ENCODE results near the gene HAL.
"Not testable (repeated sequence)": the region's sequence is repeated elsewhere in the genome, so short reads cannot be mapped to it uniquely, and the experiment has no call there.

The HAL gene

DNA sequence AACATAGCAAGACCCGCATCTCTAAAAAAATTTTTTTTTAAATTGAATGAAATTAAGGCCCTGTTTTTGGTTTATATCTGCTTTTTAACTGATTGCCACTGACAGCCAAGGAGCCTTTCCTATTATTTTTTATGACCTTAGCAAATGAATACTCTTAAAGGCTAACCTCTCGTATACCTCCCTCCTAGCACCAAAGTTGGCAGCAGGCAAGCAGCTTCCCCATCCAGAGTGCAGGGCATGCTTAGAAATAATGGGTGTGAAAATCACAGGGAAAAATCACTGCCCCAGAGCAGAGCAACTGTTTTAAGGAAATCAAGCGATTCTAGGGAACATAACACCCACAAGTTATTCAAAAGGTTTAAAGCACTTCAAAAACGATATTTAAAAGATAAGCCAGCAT, 20.7 kb downstream of the HAL start:
- no peak for DNase-seq (ENCODE audit: low spot score)

DNA sequence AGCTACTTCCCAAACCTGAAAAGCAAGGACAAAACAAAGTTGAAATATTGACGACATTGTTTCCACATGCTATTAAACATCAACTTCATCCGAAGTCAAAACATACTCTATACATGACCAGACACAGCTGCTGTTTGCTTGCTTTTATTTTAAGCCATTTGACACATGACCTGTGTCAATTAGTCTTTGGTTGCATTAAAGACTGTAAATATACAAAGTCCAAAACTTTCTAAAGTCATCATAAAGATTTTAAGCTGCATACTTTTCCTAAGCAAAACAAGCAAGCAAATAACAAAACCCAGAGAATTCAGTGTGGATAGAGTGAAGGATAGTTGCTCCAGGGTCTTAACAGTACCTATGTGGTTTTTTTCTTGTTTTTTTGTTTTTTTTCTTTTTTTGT, 21.8 kb downstream of the HAL start:
- no peak for DNase-seq (ENCODE audit: low spot score)

DNA sequence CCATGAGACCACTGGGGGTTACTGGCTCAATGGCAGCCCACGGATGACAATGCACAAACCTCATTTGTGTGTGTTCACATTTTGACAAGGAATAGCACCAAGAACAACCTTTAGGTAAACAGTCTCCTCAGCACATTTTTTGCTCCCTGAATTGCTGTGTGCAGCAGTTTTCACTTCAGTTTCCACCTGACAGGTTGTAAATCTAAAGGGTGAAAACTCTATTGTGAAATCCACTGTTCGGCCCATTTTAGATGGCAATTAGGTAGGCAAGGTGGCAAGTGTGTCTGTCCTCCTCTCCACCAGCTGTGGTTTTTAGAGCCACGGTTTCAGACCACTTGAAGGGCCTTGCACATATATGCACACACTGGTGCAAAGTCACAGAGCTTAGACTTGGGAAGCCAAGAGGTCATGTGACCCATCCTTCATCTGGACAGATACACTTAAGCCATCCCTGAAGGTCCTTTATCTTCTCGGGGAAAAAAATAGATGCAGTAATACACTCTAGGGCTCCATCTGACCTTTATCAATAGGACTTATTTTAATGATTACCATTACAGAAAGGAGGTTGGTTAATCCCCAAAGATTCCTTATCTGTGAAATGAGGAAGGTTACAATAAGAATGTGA, 23.2 kb downstream of the HAL start:
- no peak for DNase-seq (ENCODE audit: low spot score)

DNA sequence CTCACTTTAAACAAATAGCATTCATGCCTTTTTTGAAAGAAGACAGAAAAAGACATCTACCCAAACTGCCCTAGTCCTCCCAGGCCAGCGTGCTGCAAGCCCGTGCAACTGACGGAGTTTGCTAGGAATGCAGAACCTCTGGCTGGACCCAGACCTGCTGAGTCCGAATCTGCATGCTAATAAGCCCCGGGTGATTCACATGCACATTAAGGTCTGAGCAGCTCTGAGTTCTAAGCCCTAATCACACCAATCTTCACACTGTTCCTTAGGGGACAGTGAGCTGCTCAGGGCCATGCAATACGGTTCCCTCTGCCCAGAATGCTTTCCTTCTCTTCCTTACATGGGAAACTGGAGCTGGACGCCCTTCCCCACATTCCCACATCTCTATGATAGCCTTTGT, 25.2 kb downstream of the HAL start:
- DNase-seq (ENCODE audit: low spot score), result no peak

DNA sequence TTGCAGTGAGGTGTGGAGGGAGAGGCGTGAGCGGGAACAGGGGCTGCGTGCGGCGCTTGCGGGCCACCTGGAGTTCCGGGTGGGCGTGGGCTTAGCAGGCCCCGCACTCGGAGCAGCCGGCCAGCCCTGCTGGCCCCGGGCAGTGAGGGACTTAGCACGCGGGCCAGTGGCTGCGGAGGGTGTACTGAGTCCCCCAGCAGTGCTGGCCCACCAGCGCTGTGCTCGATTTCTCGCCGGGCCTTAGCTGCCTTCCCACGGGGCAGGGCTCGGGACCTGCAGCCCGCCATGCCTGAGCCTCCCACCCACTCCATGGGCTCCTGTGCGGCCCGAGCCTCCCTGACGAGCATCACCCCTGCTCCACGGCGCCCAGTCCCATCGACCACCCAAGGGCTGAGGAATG, 27.0 kb downstream of the HAL start:
- DNase-seq (ENCODE audit: low spot score), result not testable (repeated sequence)

DNA sequence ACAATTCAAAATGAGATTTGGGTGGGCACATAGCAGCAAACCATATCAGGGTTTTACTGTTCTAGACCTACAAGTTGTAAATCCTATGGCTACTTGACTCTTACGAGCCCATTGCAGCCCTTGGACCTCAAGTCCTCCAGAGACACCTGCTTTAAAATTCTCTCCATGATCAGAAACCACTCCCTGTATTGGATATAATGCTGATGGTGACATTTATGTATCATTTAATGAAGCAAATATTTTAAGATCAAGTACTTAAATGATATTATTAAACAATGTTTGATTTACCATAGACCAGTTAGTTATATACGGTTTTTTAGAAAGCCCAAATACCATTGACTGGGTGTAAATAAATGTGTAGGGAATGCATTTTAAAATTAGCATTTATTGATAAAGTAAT, 28.8 kb downstream of the HAL start:
- DNase-seq (ENCODE audit: low spot score), result no peak

DNA sequence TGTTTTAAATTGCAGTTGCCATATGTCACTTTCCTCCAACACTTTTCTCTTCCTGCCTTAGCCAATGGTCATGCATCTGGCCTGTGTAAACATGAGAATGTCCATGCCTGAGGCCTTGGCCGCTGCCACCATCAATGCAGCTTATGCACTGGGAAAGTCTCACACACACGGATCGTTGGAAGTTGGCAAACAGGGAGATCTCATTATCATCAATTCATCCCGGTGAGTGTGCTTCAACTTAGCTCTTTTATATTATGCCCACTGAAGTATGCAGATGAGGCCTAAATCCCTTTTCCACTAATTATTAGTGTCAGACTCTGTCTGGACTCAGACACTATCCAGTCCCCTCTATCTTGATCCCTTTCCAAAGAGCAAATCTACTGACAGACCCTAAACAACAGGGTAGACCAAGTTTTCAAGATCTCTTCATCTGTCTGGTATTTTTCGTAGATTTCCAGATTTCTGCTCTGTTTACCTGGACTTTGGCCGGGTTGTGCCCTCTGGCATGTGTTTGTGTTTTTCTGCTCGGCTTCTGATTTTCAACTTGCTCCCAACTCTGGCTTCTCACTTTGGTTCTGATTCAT, 29.8 kb downstream of the HAL start:
- DNase-seq (ENCODE audit: low spot score), result no peak

DNA sequence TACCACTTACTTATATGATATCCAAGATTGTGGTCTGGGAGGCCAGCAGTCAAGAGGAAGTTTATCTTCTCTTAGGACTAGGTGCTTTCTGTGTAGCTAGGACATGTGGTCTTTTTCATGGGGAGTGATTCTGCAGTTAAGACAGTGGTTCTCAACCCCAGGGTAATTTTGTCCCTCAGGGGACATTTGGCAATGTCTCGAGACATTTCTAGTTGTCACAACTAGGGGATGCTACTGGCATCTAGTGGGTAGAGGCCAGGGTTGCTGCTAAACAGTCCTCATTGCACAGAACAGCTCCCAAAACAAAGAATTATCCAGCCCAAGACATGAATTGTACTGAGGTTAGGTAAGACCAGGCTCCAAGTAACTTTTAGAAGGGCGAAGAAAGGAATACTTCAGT, 33.0 kb downstream of the HAL start:
- DNase-seq (ENCODE audit: low spot score), result no peak

DNA sequence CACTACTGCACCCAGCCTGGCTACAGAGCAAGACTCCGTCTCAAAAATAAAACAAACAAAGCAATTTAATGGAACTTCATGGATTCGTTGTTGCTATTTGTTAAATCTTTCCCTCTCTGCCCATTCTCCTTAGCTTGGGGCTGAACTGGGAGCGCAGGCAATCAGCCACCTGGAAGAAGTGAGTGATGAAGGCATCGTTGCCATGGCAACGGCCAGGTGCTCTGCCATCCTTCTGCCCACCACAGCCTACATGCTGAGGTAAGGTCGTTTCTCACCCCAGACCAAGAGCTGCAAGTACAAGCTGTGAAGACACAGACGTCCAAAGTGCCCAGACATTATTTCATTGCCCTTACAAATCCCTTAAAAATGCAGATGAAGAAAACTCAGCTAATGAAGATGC, 33.9 kb downstream of the HAL start:
- no peak for DNase-seq (ENCODE audit: low spot score)

DNA sequence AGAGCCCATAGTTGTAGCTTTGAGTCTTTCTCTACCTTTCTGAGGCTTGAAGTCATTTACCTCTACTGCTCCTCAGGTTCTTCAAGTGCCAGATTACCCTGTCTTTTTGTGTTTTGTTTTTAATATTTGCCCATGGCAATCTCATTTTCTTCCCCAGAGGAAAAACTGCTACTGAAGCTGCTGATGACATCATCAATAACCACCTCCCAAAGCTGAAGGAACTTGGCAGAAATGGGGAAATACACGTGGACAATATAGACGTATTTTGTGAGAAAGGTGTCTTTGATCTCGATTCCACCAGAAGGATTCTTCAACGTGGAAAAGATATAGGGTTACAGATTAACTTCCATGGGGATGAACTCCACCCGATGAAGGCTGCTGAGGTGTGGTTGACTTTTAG, 35.9 kb downstream of the HAL start:
- no peak for DNase-seq (ENCODE audit: low spot score)

DNA sequence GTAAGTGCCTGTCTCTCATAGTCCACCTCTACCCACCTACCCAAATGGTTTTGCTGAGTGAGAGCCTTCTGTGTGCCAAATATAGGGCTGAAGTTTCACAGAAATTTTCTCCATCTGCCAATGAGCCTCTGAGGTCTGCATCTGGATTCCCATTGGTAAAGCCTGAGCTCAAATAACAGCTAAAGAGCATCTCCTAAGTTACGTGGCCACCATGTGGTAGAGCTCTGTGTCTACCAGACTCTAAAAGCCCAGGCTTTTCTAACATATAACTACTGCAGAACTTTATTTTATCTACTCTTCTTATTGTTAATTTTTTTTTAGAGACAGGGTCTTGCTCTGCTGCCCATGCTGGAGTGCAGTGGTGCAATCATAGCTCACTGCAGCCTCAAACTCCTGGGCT, 37.0 kb downstream of the HAL start:
- no peak for DNase-seq (ENCODE audit: low spot score)

DNA sequence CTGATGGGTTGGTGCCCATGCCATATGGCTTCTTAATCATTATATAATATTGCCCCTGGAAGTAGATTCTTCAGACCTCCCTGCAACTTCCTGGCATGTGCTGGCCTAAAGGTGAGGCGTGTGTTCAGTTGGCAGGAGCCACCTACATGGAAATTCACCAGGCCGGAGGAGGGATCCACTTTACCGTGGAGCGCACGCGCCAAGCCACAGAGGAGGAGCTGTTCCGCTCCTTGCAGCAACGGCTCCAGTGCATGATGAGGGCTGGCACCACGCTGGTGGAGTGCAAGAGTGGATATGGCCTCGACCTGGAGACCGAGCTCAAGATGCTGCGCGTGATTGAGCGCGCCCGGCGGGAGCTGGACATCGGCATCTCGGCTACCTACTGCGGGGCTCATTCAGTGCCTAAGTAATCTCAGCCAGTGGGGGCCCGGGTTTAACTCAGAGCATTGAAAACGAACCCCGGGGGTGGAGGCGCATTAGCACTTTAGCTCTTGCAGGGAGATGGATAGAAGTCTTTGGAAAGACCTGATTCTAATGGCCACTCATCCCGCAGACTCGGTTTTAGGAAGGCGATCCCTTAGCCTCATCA, 39.5 kb downstream of the HAL start:
- no peak for DNase-seq (ENCODE audit: low spot score)

DNA sequence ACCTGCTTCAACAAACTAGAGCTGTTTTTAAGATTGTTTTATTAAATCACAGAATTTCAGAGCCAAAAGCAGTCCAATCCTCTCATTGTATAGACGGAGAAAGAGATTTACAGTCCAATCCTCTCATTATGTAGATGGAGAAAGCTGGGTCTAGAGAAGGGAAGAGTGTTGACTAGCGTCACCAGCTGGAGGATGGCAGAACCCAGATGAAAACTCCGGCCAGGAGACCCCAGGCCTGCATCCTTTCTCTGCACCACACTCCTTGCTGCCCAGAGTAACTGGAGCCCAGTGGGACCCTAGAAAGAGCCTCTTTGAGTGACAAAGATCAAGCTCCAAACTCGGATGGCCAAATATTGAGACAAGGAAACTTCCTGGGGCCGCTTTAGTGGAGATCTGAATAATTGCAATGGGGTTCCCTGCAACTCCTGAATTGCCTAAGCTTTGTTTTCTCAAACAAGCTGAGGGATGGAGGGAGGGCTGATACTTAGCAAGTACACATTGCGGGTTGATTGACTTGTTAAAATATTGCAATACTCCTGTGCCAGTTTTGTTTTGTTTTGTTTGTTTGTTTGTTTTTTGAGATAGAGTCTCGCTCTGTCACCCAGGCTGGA, 40.5 kb downstream of the HAL start:
- no peak for DNase-seq (ENCODE audit: low spot score)

DNA sequence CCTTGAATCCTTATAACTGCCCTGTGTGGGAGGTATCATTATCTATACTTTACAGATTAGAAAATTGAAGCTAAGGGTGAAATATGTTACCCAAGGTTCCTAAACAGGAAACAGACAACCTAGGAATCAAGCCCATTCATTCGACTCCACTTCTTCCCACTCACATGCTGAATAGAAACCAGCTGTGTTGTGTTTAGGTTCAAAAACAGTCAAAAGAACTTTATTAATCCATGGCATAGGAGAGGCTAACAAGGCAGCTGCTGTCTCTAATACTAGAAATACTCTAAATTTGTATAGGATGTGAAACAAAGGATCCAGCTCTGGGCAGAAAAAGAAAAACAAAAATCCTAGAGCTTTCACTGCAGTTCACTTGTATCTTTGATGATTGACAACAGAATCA, 43.1 kb downstream of the HAL start:
- no peak for DNase-seq (ENCODE audit: low spot score)

DNA sequence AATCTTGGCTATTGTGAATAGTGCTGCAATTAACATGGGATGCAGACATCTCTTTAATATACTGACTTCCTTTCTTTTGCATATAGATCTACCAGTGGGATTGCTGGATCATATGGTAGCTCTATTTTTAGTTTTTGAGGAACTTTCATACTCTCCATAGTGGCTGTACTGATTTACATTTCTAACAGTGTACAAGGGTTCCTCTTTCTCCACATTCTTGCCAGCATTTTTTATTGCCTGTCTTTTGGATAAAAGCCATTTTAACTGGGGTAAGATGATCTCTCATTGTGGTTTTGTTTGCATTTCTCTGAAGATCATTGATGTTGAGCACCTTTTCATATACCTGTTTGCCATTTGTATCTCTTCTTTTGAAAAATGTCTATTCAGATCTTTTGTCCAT, 44.6 kb downstream of the HAL start:
- no peak for DNase-seq (ENCODE audit: low spot score)

DNA sequence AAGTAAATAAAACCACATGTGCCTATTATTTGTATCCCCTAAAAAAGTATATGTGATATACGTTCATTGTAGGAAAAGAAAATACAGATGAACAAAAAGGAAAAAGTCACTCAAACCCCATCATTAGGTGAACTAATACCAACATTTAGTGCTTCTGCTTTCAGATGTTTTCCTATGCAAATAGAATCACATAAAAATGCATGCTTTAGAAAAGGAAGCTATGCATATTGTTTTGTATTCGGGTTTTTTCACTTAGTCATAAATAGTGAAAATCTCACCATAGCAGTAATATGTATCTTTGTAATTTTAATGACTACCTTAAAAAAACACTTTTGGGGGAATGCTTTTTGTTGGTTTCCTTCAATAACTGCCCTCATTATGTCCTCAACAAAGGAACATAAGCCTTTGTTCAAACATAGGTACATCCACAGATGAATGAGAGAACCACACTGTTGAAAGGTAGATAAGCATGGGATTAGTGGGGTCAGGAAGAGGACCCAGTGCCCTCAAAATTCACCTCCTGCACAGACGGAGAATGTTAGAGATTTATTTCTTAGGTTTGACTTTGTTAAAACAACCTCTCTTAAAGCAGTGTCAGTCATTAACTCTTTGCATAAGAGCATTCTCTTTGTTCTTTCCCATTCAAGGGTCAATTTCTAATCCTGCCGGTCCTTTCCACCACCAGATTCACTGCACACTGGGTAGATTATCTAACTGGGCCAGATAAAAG, 46.5 kb downstream of the HAL start:
- DNase-seq (ENCODE audit: low spot score), result no peak

DNA sequence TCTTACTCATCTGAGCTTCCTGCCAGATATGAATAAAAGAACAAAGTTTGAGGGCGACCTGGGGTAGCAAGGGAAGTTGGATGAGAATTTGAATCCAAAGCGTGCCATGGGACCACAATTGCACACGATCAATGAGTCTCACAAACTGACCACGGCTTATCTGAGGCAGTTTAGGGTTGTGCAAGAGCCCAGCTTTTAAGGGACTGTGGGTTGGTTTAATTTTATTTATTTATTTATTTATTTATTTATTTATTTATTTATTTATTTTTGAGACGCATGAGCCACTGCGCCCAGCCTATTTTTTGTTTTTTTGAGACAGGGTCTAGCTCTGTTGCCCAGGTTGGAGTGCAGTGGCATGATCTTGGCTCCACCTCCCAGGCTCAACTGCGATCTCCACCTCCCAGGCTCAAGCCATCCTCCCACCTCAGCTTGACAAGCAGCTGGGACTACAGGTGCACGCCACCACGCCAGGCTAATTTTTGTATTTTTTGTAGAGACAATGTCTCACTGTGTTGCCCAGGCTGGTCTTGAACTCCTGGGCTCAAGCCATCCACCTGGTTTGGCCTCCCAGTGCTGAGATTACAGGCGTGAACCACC, 51.9 kb downstream of the HAL start:
- DNase-seq (ENCODE audit: low spot score), result no peak

DNA sequence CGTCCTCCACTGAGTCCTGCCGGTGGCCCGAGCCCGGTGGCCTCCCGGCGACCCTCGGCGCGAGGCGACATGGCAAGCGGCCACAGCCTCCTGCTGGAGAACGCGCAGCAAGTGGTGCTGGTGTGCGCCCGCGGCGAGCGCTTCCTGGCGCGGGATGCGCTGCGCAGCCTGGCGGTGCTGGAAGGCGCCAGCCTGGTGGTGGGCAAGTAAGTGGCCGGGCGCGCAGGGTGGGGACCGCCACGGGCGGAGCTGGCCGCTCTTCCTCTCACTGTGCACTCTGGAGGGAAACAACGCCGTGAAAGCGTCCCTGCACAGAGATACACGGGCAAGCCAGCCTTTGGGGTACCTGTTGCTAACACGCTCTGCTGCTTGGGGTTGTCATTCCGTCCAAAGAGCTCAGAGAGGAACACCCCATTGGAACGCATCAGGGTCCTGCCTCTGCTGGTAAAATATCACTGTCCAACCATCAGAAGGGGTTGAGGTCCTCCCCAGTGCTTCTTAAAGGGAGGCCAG, 52.8 kb downstream of the HAL start, which contains the start of gene AMDHD1:
AMDHD1 (plus strand) TSS at position 2 of the 513 bp plus-strand sequence; CDS start at position 70, 68 bp downstream.
- peak; percentile 51 for DNase-seq (ENCODE audit: low spot score)

DNA sequence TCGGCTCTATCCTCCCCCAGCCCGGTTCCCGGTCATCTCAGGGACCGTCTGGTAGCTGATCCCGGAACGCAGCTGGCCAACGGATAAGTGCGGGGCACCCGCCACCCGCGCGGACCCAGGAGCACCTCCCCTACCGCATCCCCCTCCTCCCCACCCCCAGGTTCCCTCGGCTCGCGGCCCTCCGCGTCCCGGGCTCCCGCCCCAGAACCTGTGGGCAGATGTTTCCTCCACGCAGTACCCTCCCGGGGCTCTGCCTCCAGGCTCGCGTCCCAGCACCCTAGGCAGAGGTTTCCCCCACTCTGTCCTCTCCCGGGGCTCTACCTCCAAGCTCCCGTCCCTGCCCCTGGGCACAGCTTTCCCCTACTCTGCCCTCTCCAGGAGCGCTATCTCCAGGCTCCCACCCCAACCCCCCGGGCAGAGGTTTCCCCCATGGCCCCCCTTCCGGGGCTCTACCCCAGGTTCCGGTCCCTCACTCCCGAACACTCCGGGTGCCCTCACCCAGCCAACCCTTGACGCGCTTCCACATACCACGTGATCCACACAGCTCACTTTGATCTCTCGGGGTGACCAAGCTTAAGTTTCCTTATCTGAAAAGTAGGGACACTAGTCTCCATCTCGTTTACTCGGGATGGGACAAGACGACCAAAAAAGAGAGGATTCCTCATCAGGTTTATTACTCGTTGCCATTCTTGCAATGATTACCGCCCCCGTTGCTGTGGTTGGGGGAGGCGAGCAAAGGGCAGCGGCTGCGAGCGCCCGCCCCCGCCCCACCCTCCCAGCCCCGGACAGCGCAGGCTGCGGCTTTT, 53.4 kb downstream of the HAL start, which contains the start of gene CCDC38:
CCDC38 (minus strand) TSS at position 91 of the 806 bp plus-strand sequence. CDS start 6,105 bp downstream, outside the sequence.
- peak; percentile 90 for DNase-seq (ENCODE audit: low spot score)

DNA sequence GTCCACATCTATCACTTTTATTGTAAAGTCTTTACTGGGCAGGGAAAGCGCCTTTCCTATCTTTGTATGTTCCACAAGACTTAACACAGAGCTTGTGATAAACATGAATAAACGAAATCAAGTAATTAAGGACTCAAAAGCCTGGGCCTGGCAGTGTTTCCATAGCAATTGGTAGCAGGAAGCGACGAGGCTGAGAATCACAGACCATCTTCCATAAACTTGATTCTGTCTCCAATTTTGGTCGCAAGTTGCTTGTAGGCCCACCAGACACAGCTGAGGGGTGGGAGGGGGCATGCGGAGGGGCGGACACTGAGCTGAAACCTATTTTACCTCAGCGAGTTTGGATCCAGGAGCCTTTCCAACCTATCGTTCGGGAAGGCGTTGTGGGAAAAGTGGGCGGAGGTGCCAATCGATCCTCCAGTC, 54.0 kb downstream of the HAL start:
- no peak for DNase-seq (ENCODE audit: low spot score)

DNA sequence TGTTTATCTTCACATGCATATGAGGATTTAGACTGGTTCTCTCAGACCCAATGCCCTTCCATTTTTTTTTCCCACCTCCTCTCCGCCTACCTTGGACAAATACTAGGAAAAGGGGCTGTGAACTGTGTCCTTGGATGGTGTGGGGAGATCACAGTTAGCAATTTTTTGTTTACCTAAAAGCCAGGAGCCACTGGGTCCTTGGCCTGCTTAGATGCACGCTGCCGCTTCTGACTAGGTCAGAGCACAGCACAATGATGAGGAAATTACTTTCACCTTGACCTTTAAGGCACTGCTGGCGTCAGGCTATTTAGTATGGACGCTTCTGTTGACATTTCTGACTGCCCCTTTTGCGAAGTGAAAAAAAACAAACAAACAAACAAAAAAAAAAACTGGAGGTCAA, 55.6 kb downstream of the HAL start:
- no peak for DNase-seq (ENCODE audit: low spot score)

Measured in activated CD4-positive, alpha-beta T cell treated with anti-CD3 and anti-CD28 coated beads, Interleukin-2, Interleukin-4, amounts not matched to agents 100 ng/mL and 50 ng/mL, durations not matched to agents 16 hours and 8 hours (primary cell).